Loucy (cell line): ENCODE data around the gene DPYSL3.

Experiments used
- H2AFZ ChIP-seq: fragments of 200-600 bp; sonication (generic); 2 replicates; pipeline ENCODE4 v1.6.0; 2016; ENCODE audit warnings: antibody characterized with exemption, mild to moderate bottlenecking, low read length, moderate library complexity
- H3F3A ChIP-seq: fragments of 200-600 bp; 2 replicates; pipeline ENCODE4 v1.6.0; 2016; ENCODE audit warnings: antibody characterized with exemption, low read depth, mild to moderate bottlenecking
- H3K27me3 ChIP-seq: fragments of 200-600 bp; sonication (generic); 2 replicates; pipeline ENCODE4 v1.6.1; 2014; ENCODE audit warnings: low read length, mild to moderate bottlenecking; ENCODE audit not compliant: insufficient read depth, poor library complexity, severe bottlenecking
- H3K36me3 ChIP-seq: fragments of 200-600 bp; sonication (generic); 2 replicates; pipeline ENCODE4 v1.6.1; 2016; ENCODE audit warnings: low read length; ENCODE audit not compliant: insufficient read depth
- H3K4me1 ChIP-seq: fragments of 200-600 bp; sonication (generic); 2 replicates; pipeline ENCODE4 v1.5.1; 2014; ENCODE audit warnings: low read length, mild to moderate bottlenecking; ENCODE audit not compliant: insufficient read depth, poor library complexity, severe bottlenecking
- H3K4me2 ChIP-seq: fragments of 200-600 bp; sonication (generic); 2 replicates; pipeline ENCODE4 v1.6.0; 2014; ENCODE audit warnings: antibody characterized with exemption, low read length, low read depth, mild to moderate bottlenecking; ENCODE audit not compliant: poor library complexity, severe bottlenecking
- H3K4me3 ChIP-seq: fragments of 200-600 bp; sonication (generic); 2 replicates; pipeline ENCODE4 v1.5.1; 2014; ENCODE audit warnings: low read length, mild to moderate bottlenecking, mixed read lengths; ENCODE audit not compliant: poor library complexity, severe bottlenecking
- H3K79me2 ChIP-seq: fragments of 200-600 bp; sonication (generic); 2 replicates; pipeline ENCODE4 v1.6.1; 2014; ENCODE audit warnings: low read length; ENCODE audit not compliant: insufficient read depth
- H3K9ac ChIP-seq: fragments of 200-600 bp; sonication (generic); 2 replicates; pipeline ENCODE4 v1.6.0; 2014; ENCODE audit warnings: mild to moderate bottlenecking, low read depth, low read length, moderate library complexity; ENCODE audit not compliant: poor library complexity, severe bottlenecking
- H3K9me2 ChIP-seq: fragments of 200-600 bp; sonication (generic); replicated peaks from 2 replicates; pipeline ENCODE4 v1.6.1; 2016; ENCODE audit warnings: low read depth, low read length, mixed read lengths
- H3K9me3 ChIP-seq: fragments of 200-600 bp; sonication (generic); 2 replicates; pipeline ENCODE4 v1.6.1; 2014; ENCODE audit warnings: mild to moderate bottlenecking, antibody characterized with exemption, low read length, low read depth; ENCODE audit not compliant: insufficient read depth
- H4K20me1 ChIP-seq: fragments of 200-600 bp; sonication (generic); 2 replicates; pipeline ENCODE4 v1.6.0; 2014; ENCODE audit warnings: antibody characterized with exemption, low read length, mild to moderate bottlenecking; ENCODE audit not compliant: insufficient read depth, poor library complexity, severe bottlenecking
- CTCF ChIP-seq: fragments of 200-600 bp; sonication (generic); conservative IDR thresholded peaks from 2 replicates; pipeline ENCODE4 v1.5.1; 2014; ENCODE audit warnings: mild to moderate bottlenecking, antibody characterized with exemption, low read length
- EZH2phosphoT487 ChIP-seq: fragments of 200-600 bp; IDR thresholded peaks from 2 replicates; pipeline ENCODE4 v1.6.1; 2018; ENCODE audit warnings: antibody characterized with exemption, mild to moderate bottlenecking, moderate library complexity, borderline replicate concordance

The DPYSL3 gene

GRCh38 chr5:147481874-147482705 lies 27.8 kb downstream of the DPYSL3 start:
- Histone ChIP-seq H3F3A (no peaks in the 10 kb centered on the region), H3K9ac (no peak overlapping the region), H4K20me1 (no peaks in the 10 kb centered on the region), H3K4me3 (no peak overlapping the region), H3K4me1 (no peaks in the 10 kb centered on the region), H3K4me2 (no peak overlapping the region), H3K9me3 (no peaks in the 10 kb centered on the region), H3K79me2 (no peaks in the 10 kb centered on the region), H3K36me3 (no peaks in the 10 kb centered on the region), H3K27me3 (no peaks in the 10 kb centered on the region), H2AFZ (no peak overlapping the region), H3K9me2 (no peaks in the 10 kb centered on the region)
- no peak for TF ChIP-seq CTCF
- no peak for TF ChIP-seq EZH2phosphoT487

- Histone ChIP-seq H3F3A (no peaks in the 10 kb centered on the region), H3K9ac (no peak overlapping the region), H2AFZ (no peak overlapping the region), H3K4me1 (no peaks in the 10 kb centered on the region), H3K79me2 (no peaks in the 10 kb centered on the region), H3K36me3 (no peaks in the 10 kb centered on the region), H3K9me2 (no peaks in the 10 kb centered on the region), H3K4me3 (no peak overlapping the region), H4K20me1 (no peaks in the 10 kb centered on the region), H3K9me3 (no peaks in the 10 kb centered on the region), H3K4me2 (no peak overlapping the region), H3K27me3 (no peaks in the 10 kb centered on the region)
- TF ChIP-seq EZH2phosphoT487, result no peak
These were observed 28.5 kb downstream of the DPYSL3 start for GRCh38 chr5:147481376-147481775.

- no peaks in the 10 kb centered on the region for H3K4me1 ChIP-seq
- TF ChIP-seq EZH2phosphoT487 (no peak), CTCF (no peak)
- H3K4me3 ChIP-seq, result no peak overlapping the region
- no peaks in the 10 kb centered on the region for H3K9me3 ChIP-seq
- H4K20me1 ChIP-seq, result no peaks in the 10 kb centered on the region
- H3K79me2 ChIP-seq, result no peaks in the 10 kb centered on the region
- H3F3A ChIP-seq, result no peaks in the 10 kb centered on the region
- H3K9ac ChIP-seq, result no peak overlapping the region
- H3K27me3 ChIP-seq, result no peaks in the 10 kb centered on the region
- H2AFZ ChIP-seq, result no peak overlapping the region
- H3K4me2 ChIP-seq, result no peak overlapping the region
- no peaks in the 10 kb centered on the region for H3K9me2 ChIP-seq
- H3K36me3 ChIP-seq, result no peaks in the 10 kb centered on the region
These were observed 29.9 kb downstream of the DPYSL3 start for GRCh38 chr5:147479949-147480348.

GRCh38 chr5:147479444-147479843 lies 30.4 kb downstream of the DPYSL3 start:
- H2AFZ ChIP-seq, result no peak overlapping the region
- no peak for TF ChIP-seq CTCF
- TF ChIP-seq EZH2phosphoT487, result no peak
- no peaks in the 10 kb centered on the region for H3K36me3 ChIP-seq
- no peaks in the 10 kb centered on the region for H3K27me3 ChIP-seq
- no peaks in the 10 kb centered on the region for H3K79me2 ChIP-seq
- H3K4me3 ChIP-seq, result no peak overlapping the region
- H3K9ac ChIP-seq, result no peak overlapping the region
- no peaks in the 10 kb centered on the region for H3K9me3 ChIP-seq
- no peak overlapping the region for H3K4me2 ChIP-seq
- no peaks in the 10 kb centered on the region for H3F3A ChIP-seq
- no peaks in the 10 kb centered on the region for H3K4me1 ChIP-seq
- H3K9me2 ChIP-seq, result no peaks in the 10 kb centered on the region
- H4K20me1 ChIP-seq, result no peaks in the 10 kb centered on the region
